ENCODE results near the gene LCE1D.

LCE1D gene

DNA sequence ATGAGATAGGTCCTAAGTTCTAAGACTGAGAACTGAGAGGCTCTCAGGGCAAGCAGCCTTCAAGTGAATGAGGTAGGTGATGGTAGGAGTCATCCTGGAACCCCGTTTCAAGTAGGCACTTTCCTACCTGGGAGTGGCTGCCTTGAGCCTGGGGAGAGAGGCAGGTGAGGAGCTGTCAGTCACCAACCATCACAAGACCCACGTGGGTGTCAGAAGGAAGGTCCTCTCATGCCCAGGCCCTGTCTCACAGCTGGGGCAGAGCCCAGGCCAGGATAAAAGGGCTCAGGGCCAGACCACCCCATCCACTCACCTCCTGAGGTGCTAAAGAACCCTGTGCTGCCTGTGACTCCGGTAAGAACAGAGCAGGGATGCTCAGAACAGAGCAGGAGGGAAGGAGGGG, at the start of gene LCE1D:
TSS of gene LCE1D (plus strand) at position 301 of the 400 bp plus-strand sequence. CDS start 1,074 bp downstream, outside the sequence.
- DNase-seq, result no peak

- DNase-seq, result no peak
These were observed 48.7 kb upstream of the LCE1D start for GRCh38 chr1:152747831-152748230.

DNA sequence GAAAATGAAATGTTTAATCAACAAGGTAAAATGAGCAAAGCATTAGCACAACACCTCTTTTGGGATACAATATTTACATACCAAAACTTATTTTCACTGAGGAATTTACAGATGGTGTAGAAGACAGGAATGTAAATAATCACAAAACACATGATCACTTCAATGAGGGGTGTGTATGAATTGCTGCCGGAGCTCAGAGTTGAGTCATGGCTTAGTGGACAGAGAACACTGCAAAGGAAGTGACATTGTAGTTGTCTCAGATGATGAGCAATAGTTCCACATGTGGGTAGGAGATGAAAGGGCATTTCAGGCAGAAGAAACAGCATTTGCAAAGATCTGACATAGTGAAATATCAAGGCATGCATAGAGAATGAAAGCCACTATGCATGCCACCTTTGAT, 44.3 kb upstream of the LCE1D start:
- no peak for DNase-seq

DNA sequence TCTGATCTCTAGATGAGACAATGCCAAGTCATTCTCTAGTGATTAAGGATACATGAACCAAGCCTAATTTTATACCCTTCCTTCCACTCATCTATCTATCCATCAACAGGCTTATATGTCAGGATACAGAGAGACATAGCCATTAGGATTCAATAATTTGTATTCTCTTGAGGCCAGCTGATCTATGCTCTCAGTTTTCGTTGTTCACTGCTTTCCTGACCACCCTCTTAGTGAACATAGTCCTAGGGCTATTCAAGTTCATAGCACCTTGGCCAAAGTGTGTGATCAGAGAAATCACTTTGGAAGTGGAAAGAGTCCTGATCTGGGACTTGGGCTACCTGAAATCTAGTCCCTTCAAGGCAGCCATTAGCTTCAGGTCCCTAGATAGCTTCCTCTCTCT, 42.9 kb upstream of the LCE1D start:
- no peak for DNase-seq

DNA sequence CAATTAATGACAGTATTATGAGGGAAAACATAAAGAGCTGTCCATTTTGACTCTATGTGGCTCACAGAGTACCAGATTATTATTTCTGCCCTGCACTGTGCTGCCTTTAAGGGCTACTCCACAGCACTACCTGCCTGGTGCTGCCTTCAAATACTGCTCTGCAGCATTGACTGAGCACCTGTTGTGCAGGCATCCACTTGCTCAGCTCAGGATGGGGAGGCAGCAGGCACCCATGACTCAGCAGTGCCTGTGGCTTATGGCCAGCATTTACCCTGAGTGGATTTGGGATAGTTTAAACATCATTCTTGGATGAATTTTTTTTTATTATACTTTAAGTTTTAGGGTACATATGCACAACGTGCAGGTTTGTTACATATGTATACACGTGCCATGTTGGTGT, 39.6 kb upstream of the LCE1D start:
- DNase-seq, result no peak

DNA sequence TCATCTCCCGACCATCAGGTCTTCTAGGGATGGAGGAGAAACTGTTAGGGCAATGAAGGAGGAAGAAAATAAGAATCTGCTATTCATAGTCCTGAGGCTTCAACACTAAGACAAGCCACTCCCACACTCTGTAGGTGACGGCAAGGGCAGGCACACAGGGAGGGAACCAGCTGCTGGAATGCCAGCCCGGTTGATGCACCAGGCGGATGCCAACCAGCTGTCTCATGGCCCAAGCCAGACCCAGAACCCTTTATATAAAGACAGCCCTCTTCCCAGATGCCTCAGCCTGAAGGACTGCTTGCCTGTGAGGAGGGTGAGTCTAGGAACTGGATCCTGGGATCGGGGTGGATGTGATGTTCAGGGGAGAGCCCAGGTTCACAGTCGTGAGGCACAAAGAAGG, 38.8 kb upstream of the LCE1D start, which contains the start of gene KPRP:
TSS of gene KPRP (plus strand) at position 279 of the 400 bp plus-strand sequence. CDS start 1,564 bp downstream, outside the sequence.
- no peak for DNase-seq

- DNase-seq, result no peak
These were observed 37.9 kb upstream of the LCE1D start for GRCh38 chr1:152758636-152759035.

GRCh38 chr1:152759453-152760173, 36.9 kb upstream of the LCE1D start:
- DNase-seq, result no peak

- DNase-seq, result no peak
These were observed 35.9 kb upstream of the LCE1D start for GRCh38 chr1:152760551-152761190.

DNA sequence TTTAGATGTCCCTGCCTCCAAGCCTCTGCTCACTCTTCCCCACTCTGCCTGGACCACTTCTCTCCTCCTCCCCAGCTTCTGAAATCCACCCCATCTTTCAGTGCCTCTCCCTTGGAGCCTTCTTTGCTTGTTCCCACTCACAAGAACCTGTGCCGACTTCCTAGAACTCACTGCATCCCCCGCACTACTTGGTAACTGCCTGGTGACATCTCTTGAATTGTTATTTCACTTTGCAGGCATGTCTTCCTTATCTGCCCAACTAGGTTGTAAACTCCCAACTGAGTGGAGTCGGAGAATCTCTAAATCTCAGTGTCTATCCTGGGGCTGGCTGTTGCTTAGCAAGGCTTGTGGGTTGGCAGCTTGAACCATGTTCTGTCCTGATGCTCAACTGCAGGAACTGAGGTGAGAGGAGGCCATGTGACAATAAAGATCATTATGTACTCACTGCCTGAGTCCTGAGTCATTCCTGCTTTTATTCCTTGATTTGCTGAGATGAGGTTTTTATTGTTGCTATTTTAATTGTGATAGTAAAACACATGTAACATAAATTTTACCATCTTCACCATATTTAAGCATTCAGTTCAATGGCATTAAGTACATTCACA, 34.8 kb upstream of the LCE1D start:
- DNase-seq, result no peak

GRCh38 chr1:152768847-152769533, 27.5 kb upstream of the LCE1D start:
- DNase-seq, result no peak

- no peak for DNase-seq
These were observed 26.1 kb upstream of the LCE1D start for GRCh38 chr1:152770411-152770810.

GRCh38 chr1:152774875-152775274, 21.6 kb upstream of the LCE1D start, which contains the start of gene LCE1F:
TSS of gene LCE1F (plus strand) at chr1:152775140. CDS start at chr1:152776372, 1,232 bp downstream.
- DNase-seq, result no peak

- no peak for DNase-seq
These were observed 20.2 kb upstream of the LCE1D start for GRCh38 chr1:152776361-152776760.

- DNase-seq, result no peak
These were observed 18.9 kb upstream of the LCE1D start for GRCh38 chr1:152777510-152778137.

DNA sequence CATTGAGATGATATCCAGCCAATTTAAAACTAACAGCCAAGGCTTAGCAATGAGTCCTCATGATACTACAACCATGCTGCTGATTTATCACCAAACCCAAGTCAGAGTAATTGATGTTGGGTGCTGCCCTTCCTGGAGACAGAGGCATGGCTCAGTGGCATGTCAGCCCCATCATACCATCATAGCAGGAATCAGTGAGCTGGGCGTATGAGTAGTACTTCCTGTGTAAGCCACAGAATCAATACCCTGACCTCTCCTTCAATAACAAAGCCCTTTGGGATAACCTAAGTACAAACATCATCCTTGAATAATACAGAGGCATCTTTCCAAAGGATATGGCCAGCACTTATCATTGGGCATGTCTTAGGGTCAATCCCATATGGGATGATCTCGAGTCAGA, 13.4 kb upstream of the LCE1D start:
- no peak for DNase-seq

GRCh38 chr1:152786077-152786476, 10.4 kb upstream of the LCE1D start, which contains the start of gene LCE1E:
TSS of gene LCE1E (plus strand) at chr1:152786257. CDS start at chr1:152787300, 1,043 bp downstream.
- no peak for DNase-seq

- no peak for DNase-seq
These were observed 835 bp upstream of the LCE1D start for GRCh38 chr1:152795686-152796085.

DNA sequence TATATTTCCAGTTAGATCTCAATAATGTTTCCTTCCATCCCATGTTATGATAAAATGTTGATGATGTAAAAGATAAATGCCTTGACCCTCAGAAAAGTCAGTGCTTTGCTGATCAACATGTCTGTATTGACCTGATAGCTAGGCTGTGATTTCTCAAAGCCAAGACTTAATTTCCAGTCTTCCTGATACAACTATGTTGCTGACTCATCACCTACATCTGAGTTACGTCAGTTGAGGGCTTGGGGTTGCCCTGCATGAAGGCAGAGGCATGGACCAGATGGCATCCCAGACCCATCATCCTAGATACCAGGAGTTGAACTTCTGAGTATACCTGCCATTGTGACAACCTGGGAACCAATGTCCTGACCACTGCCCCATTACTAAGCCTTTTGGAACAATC, 4.8 kb downstream of the LCE1D start:
- DNase-seq, result no peak

- DNase-seq, result no peak
These were observed 10.1 kb downstream of the LCE1D start, which contains the start of gene LCE1C for GRCh38 chr1:152806576-152806975. TSS of gene LCE1C (minus strand) at chr1:152806651. CDS start at chr1:152805478, 1,173 bp downstream.

DNA sequence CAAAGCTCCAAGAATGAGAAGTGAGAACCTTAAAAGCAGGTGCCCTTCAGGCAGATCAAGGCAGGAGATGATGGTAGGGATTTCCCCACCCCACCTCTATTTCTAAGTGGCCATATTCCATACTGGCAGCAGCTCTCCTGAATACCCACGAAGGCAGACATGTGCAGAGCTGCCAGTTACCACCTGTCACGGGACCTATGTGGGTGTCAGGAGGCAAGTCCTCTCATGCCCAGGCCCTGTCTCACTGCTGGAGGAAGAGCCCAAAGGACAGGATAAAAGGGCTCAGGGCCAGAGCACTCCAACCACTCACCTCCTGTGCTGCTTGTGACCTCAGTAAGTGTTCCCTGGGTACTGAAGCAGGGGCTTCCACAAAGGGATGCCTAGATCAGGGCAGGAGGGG, 14.5 kb downstream of the LCE1D start:
- no peak for DNase-seq

GRCh38 chr1:152811671-152812070, 15.2 kb downstream of the LCE1D start, which contains the start of gene LCE1B:
TSS of gene LCE1B (plus strand) at chr1:152811971. CDS start at chr1:152812447, 476 bp downstream.
- DNase-seq, result no peak

- DNase-seq, result no peak
These were observed 20.8 kb downstream of the LCE1D start for GRCh38 chr1:152817309-152817708.

Measured in NCI-H2081 treated with DMSO at 0.1 percent for 48 hours (cell line).